Astrocyte of the spinal cord (primary cell): ENCODE results near the gene ZNF83.

Experiments used
- DNase-seq: peaks from one replicate; pipeline ENCODE4 v3.0.0; 2011; ENCODE audit warnings: low read depth, low spot score
- H3K4me3 ChIP-seq: 2 replicates; pipeline ENCODE4 v1.5.1; 2011; ENCODE audit warnings: low read depth, mild to moderate bottlenecking, low read length, moderate library complexity
- CTCF ChIP-seq: IDR thresholded peaks from 2 replicates; pipeline ENCODE4 v1.5.1; 2012; ENCODE audit warnings: low read depth, mild to moderate bottlenecking, low read length, inconsistent platforms
- in situ Hi-C: cut with HindIII; loops from 2 replicates; pipeline ENCODE4 v1.10.0; 2017; ENCODE audit warnings: low sequenced_read_pairs

Gene ZNF83

DNA sequence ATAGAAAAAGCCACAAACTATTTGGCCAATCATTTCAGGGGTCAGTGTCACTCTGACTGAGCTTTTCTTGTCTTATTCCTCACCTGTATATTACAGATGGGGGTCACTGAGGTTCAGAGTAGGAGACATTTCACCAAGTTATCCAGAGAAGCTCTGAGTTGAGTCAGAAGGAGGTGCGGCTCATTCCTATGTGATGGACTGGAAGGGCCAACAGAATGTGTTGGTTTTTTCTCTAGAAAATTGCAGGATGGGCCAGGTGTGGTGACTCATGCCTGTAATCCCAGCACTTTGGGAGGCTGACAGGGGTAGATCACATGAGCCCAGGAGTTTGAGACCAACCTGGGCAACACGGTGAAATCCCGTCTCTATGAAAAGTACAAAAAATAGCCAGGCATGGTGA lies 24.5 kb upstream of the ZNF83 start:
- DNase-seq: no peak
- TF ChIP-seq CTCF: no peak
- in situ Hi-C loops: no loop called here
- no peak overlapping the region for H3K4me3 ChIP-seq

GRCh38 chr19:52660981-52661380 lies 22.8 kb upstream of the ZNF83 start:
- TF ChIP-seq CTCF: no peak
- H3K4me3 ChIP-seq: no peak overlapping the region
- in situ Hi-C loops: no loop called here
- DNase-seq: peak; percentile 32

- H3K4me3 ChIP-seq: no peak overlapping the region
- TF ChIP-seq CTCF: no peak
- in situ Hi-C loops: no loop called here
- DNase-seq: no peak
Observed at GRCh38 chr19:52659013-52659412, 20.9 kb upstream of the ZNF83 start.

DNA sequence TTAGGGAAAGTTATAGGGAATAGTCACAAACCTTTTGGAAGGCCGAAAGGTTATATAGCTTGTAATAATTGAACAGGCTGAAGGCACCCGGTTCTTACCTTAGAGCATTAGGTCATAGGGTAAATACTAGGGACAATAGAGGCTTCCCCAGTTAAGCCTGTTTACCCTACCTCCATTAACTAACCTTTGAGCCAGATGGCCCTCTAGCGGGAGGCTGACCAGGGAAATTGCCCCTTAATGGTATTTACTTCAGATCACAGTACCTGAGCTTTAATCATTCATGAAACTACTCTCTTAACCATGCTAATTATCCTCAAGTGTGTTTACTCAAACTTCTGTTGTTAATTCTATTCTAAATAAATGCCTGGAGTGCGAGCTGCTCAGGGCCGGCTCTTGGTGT lies 20.4 kb upstream of the ZNF83 start:
- H3K4me3 ChIP-seq: no peak overlapping the region
- DNase-seq: no peak
- TF ChIP-seq CTCF: no peak
- in situ Hi-C loops: no loop called here

DNA sequence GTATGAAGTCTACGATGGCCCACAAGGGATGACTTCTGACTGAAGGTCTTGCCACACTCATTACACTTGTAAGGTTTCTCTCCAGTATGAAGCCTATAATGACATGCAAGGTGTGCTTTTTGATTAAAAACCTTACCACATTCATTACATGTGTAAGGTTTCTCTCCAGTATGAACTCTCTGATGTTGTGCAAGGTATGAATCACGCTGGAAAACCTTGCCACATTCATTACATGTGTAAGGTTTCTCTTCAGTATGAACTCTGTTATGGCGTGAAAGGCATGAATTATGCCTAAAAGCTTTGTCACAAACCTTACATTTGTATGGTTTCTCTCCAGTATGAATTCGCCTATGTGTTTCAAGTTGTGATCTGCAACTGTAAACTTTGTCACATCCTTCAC lies 15.0 kb upstream of the ZNF83 start:
- TF ChIP-seq CTCF: no peak
- no peak for DNase-seq
- H3K4me3 ChIP-seq: no peak overlapping the region
- in situ Hi-C loops: no loop called here

- TF ChIP-seq CTCF: no peak
- no peak for DNase-seq
- no peak overlapping the region for H3K4me3 ChIP-seq
- in situ Hi-C loops: no loop called here
Observed at GRCh38 chr19:52651956-52652355, 13.8 kb upstream of the ZNF83 start.

GRCh38 chr19:52648336-52649016 lies 10.3 kb upstream of the ZNF83 start:
- DNase-seq: peak; percentile 52
- TF ChIP-seq CTCF: no peak
- no peak overlapping the region for H3K4me3 ChIP-seq
- in situ Hi-C loops: no loop called here
